ENCODE results near the gene PXMP2. TPM values are rescaled to one million over a fixed set of nuclear protein-coding genes. Genes with fewer than 3 reads are reported as not detected.

The PXMP2 gene
- polyA plus RNA-seq, 1 donor (not counting 4 experiments of a cell fraction or from before 2014, with no cell fraction given) = 18.0 TPM

GRCh38 chr12:132747395-132747794 lies 60.0 kb downstream of the PXMP2 start:
- Histone ChIP-seq H3K9me3 (ENCODE audit: control insufficient read depth, low read depth, low read length) (no peaks in the 10 kb centered on the region), H3K9me1 (ENCODE audit: control insufficient read depth, extremely low read depth, insufficient read depth, low read length) (no peaks in the 10 kb centered on the region), H3K4me3 (ENCODE audit: control insufficient read depth in 2 of 3, extremely low read depth in 1 of 3, insufficient read depth in 2 of 3, low read depth in 1 of 3, low read length in 3 of 3) (no peak overlapping the region), H3K27me3 (ENCODE audit: control insufficient read depth, extremely low read depth, insufficient read depth, low read length) (no peaks in the 10 kb centered on the region), H3K36me3 (ENCODE audit: control insufficient read depth in 2 of 2, extremely low read depth in 1 of 2, insufficient read depth in 2 of 2, low read length in 2 of 2) (peaks cover 55 to 68% of the 10 kb centered on the region in 2 experiments), H3K4me1 (ENCODE audit: control insufficient read depth, extremely low read depth, insufficient read depth, low read length) (no peaks in the 10 kb centered on the region), H3K79me2 (ENCODE audit: control insufficient read depth, insufficient read depth, low read length) (peaks cover 90% of the 10 kb centered on the region), H3K9ac (ENCODE audit: control insufficient read depth, extremely low read depth, insufficient read depth, low read length) (no peak overlapping the region), H2AFZ (ENCODE audit: control insufficient read depth, low read length) (no peak overlapping the region), H4K20me1 (ENCODE audit: control insufficient read depth, extremely low read depth, insufficient read depth, low read length) (peaks cover 32% of the 10 kb centered on the region), H3K27ac (ENCODE audit: control insufficient read depth, insufficient read depth, low read length) (no peak overlapping the region), H3K4me2 (ENCODE audit: control insufficient read depth, extremely low read depth, insufficient read depth, low read depth, low read length) (no peak overlapping the region)
- FAIRE-seq = no peak
- DNase-seq (ENCODE audit: low read depth, low spot score) = no peak
- dilution Hi-C loops (cut with MboI; ENCODE audit: extremely low pct_ligation_motif_present, low sequenced_read_pairs) = no loop called here
- TF ChIP-seq EZH2 (IDR thresholded peaks at IDR 0.05; ENCODE audit: low read length) (no peak), CTCF (optimal IDR thresholded peaks at IDR 0.05 in 1 of 3, IDR thresholded peaks at IDR 0.05 in 1 of 3, conservative IDR thresholded peaks at IDR 0.05 in 1 of 3; ENCODE audit: extremely low read depth in 1 of 3, insufficient read depth in 2 of 3, low read length in 3 of 3) (no peak)

- H2AFZ ChIP-seq (ENCODE audit: control insufficient read depth, low read length) = no peak overlapping the region
- H3K79me2 ChIP-seq (ENCODE audit: control insufficient read depth, insufficient read depth, low read length) = peaks cover 90% of the 10 kb centered on the region
- H3K27me3 ChIP-seq (ENCODE audit: control insufficient read depth, extremely low read depth, insufficient read depth, low read length) = no peaks in the 10 kb centered on the region
- H3K4me3 ChIP-seq (ENCODE audit: control insufficient read depth in 2 of 3, extremely low read depth in 1 of 3, insufficient read depth in 2 of 3, low read depth in 1 of 3, low read length in 3 of 3) = no peak overlapping the region
- no peak overlapping the region for H3K27ac ChIP-seq (ENCODE audit: control insufficient read depth, insufficient read depth, low read length)
- dilution Hi-C loops (cut with MboI; ENCODE audit: extremely low pct_ligation_motif_present, low sequenced_read_pairs) = no loop called here
- H4K20me1 ChIP-seq (ENCODE audit: control insufficient read depth, extremely low read depth, insufficient read depth, low read length) = peaks cover 34% of the 10 kb centered on the region
- no peaks in the 10 kb centered on the region for H3K4me1 ChIP-seq (ENCODE audit: control insufficient read depth, extremely low read depth, insufficient read depth, low read length)
- H3K9me3 ChIP-seq (ENCODE audit: control insufficient read depth, low read depth, low read length) = no peaks in the 10 kb centered on the region
- TF ChIP-seq EZH2 (IDR thresholded peaks at IDR 0.05; ENCODE audit: low read length) (no peak), CTCF (optimal IDR thresholded peaks at IDR 0.05 in 1 of 3, IDR thresholded peaks at IDR 0.05 in 1 of 3, conservative IDR thresholded peaks at IDR 0.05 in 1 of 3; ENCODE audit: extremely low read depth in 1 of 3, insufficient read depth in 2 of 3, low read length in 3 of 3) (no peak)
- FAIRE-seq (no peak), DNase-seq (ENCODE audit: low read depth, low spot score) (no peak)
- no peak overlapping the region for H3K4me2 ChIP-seq (ENCODE audit: control insufficient read depth, extremely low read depth, insufficient read depth, low read depth, low read length)
- no peaks in the 10 kb centered on the region for H3K9me1 ChIP-seq (ENCODE audit: control insufficient read depth, extremely low read depth, insufficient read depth, low read length)
- H3K9ac ChIP-seq (ENCODE audit: control insufficient read depth, extremely low read depth, insufficient read depth, low read length) = no peak overlapping the region
- H3K36me3 ChIP-seq (ENCODE audit: control insufficient read depth in 2 of 2, extremely low read depth in 1 of 2, insufficient read depth in 2 of 2, low read length in 2 of 2) = peaks cover 54 to 63% of the 10 kb centered on the region in 2 experiments
Measured at GRCh38 chr12:132747896-132748295, 60.5 kb downstream of the PXMP2 start.
